ENCODE results near the gene MAPK11.

The MAPK11 gene

GRCh38 chr22:50216055-50216683 is 54.0 kb downstream of the MAPK11 start:
- TF ChIP-seq GATA1 (IDR thresholded peaks at IDR 0.05; ENCODE audit: low read depth, low read length) (no peak), POLR2A (IDR thresholded peaks at IDR 0.05; ENCODE audit: low read length) (no peak)
- no peak for DNase-seq

- TF ChIP-seq POLR2A (IDR thresholded peaks at IDR 0.05; ENCODE audit: low read length), result no peak
- TF ChIP-seq GATA1 (IDR thresholded peaks at IDR 0.05; ENCODE audit: low read depth, low read length), result no peak
- no peak for DNase-seq
Observed at GRCh38 chr22:50215297-50216054, 54.7 kb downstream of the MAPK11 start.
